Measurements from ENCODE around the gene FASTKD2.

Gene FASTKD2

GRCh38 chr2:206765242-206766056 lies at the start of gene FASTKD2, which contains the start of gene MDH1B:
TSS of gene FASTKD2 (plus strand) at chr2:206765606. CDS start at chr2:206766694, 1,088 bp downstream.
TSS of gene MDH1B (minus strand) at chr2:206765328. CDS start at chr2:206765271, 57 bp downstream.
- DNase-seq, result peak; percentile 91

DNA sequence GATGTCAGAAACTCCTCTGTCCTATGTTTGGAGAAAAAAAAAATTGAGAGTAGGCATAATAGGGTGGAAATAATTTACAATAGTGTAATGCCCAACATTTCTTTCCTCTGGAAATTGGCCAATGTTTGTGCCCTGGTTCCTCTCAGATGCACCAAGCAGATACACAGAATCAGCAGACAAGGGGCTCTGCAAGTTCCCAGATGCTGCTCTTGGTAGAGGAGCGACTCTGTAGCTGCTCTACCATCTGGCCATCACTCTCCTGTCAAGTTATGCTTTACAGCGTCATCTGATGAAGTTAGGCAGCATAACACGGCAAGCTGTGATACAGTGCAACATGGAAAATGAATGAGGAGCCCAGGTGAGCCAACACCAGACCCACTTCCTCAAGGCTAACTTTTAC lies 48.8 kb upstream of the FASTKD2 start:
- DNase-seq, result no peak

DNA sequence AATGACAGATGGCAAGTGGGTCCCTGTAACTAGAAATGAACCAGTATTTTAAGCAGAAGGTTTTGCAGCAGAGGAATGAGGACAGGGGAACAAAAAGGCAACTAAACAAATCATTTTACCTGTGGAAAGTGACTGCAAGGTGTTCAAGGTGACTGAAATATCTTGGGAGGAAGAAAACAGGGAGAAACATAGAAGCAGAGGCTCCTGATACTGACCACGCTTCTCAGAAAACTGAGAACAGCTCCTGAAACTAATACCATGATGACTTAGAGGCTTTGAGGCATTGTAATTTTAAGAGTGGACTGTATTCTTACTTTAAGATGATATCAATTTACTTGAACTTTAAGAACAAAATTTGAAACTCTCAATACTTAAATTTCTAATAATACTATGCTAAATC lies 47.1 kb upstream of the FASTKD2 start, which contains the start of gene DYTN:
TSS of gene DYTN (minus strand) at position 101 of the 400 bp plus-strand sequence. CDS start 117 bp downstream, outside the sequence.
- DNase-seq, result no peak

GRCh38 chr2:206721256-206721920 lies 44.0 kb upstream of the FASTKD2 start:
- DNase-seq, result no peak

DNA sequence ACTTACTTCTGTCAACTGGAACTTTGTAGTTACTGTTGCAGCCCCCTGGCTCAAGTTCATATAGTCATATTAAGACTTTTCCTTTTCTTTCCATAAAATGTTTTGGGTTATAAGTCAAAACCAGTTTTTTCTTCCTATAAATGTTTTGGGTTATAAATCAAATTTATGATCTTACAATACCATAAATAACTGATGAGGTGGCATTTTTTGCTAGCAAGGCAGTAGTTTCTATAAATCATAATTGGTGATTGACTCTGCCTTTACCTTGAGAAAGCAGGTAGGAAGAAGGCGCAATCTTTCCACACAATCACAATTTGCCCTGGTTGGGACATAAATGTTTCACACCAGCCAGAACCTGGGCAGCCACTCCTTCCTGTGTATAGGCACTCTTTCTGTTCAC lies 42.1 kb upstream of the FASTKD2 start:
- no peak for DNase-seq

DNA sequence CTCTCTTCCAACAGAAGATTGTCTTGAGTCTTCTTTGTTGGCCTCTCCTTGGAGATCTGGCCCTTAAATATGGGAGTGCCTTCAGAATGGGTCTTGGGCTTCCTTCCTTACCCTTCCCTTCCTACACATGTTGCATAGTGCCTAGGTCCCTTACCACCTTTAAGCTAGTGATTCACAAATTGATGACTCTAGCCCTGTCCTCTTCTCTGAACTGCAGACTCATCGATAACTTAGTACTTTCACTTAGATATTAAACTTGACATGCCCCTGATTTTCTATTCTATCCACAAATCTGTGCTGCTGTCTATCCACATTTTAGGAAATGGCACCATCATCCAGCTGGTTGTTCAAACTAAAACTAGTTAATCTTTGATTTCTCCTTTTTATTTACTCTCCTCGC lies 38.1 kb upstream of the FASTKD2 start:
- DNase-seq, result no peak

DNA sequence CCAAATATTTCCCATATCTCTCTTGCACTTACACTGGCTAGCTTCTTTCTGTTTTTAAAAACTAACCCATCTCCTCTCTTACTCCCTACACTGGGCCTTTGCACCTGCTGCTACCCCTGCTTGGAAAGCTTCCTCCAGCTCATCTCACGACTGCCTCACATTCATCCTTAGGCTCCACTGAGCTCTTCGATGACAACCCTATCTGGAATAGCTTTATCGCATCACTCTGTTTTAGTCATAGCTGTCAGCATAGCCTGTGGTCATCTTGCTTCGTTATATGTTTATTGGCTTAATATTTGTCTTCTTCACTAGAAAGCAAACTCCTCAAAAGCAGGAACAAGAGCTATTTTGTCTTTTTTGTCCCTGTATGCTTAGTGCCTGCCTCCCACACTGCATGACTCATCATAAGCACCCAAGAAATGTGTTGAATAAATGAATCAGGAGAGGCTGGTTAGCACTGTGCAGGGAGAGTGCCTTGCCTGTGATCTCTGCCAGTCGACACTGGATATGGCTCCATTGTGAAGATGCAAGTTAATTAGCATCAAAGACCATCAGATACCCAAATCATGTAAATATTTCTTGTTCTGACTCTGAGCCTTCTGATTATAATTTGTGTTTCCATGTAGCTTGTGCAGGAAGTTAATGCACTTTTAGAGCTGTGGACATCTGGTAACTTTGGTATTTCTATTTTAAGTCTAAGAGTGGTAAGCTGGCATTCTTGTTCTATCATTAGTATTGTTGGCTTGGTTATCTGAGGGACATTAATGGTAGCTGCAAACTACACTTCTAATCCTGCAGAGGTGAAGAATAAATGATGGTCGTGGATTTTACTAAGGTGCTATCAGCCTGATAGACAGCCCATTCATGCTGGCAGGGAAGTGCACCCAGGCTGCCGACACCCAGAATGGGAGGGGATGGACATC lies 36.9 kb upstream of the FASTKD2 start:
- DNase-seq, result peak; percentile 7

DNA sequence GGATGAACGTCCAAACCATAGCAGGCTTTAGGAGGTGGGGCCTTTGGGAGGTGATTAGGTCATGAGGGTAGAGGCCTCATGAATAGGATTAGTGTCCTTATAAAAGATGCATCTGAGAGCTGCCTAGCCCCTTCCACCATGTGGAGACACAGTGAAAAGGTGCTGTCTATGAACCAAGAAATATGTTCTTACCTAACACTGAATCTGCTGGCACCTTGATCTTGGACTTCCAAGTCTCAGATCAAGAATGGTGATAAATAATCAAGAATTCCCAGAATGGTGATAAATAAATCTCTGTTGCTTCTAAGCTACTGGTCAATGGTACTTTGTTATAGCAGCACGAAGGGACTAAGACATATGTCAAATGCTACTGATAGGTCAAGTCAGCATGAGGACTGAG lies 32.1 kb upstream of the FASTKD2 start:
- no peak for DNase-seq

GRCh38 chr2:206736935-206737334 lies 28.5 kb upstream of the FASTKD2 start:
- peak; percentile 12 for DNase-seq

DNA sequence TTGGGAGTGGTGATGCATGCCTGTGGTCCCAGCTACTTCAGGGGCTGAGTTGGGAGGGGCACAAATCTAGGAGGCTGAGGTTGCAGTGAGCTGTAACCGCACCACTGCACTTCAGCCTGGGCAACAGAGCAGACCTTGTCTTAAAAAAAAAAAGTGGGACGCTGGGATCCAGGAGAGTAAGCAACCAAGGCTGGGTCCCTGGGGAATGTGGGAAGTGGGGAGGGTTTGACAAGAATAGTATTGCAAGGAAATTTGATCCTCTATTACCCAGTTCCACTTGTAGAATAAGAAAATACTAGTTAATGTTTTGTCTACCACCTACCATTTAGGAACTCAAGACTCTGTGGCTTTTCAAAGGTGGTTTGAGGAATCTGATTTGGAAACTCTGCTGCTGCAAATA lies 26.1 kb upstream of the FASTKD2 start:
- DNase-seq, result no peak

GRCh38 chr2:206740800-206741199 lies 24.6 kb upstream of the FASTKD2 start:
- no peak for DNase-seq

GRCh38 chr2:206756816-206757215 lies 8.6 kb upstream of the FASTKD2 start:
- no peak for DNase-seq

DNA sequence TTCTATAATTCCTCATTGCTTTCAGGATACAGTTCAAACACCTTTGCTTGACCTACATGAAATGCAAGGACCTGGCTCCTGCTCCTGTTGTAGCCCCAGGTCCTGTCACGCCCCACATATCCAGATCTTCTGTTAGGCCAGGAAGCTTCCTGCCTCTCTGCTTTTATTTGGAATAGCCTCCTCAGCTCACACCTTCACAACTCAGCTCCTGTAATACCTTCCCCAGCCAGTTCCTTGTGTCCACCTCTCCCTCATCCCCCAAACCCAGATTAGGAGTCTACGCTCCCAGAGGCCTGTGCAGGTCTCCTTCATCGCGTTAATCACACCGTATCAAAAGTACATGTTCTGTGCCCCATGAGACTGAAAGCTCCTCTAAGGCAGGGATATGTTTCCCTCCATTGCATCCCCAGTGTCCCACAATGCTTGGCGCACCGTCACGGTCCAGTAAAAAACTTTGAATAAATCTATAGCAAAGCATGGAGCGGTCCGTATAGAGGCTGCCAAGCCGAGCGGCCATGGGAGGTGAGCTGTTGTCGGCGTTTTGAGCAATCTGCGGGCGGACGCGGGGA lies 649 bp upstream of the FASTKD2 start:
- DNase-seq, result no peak

DNA sequence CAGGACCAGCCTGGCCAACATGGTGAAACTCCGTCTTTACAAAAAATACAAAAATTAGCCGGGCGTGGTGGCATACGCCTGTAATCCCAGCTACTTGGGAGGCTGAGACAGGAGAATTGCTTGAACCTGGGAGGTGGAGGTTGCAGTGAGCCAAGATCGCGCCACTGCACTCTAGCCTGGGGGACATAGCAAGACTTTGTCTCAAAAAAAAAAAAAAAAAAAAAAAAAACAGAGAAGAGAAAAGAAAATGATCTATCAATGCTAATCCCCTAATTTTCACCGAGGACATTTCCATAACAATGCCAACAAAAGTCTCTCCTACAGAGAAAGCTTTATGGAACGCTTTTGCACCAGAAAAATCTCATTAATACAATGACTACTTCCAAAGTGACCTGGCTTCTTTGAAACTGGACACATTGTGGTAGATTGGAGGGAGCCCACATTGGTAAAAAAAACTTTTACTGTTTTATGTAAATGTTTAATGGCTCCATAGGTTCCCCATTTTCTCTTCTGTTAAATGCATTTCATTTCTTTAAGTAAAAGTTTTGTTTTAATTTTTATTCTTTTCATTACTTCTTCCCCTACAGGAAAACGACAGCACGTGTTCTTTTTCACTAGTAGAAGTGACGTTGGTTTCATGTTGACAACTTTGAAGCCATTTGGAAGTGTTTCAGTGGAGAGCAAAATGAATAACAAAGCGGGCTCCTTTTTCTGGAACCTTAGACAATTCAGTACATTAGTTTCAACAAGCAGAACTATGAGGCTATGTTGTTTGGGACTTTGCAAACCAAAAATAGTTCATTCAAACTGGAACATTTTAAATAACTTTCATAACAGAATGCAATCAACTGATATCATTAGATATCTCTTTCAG lies 888 bp downstream of the FASTKD2 start:
- no peak for DNase-seq

- DNase-seq, result no peak
Observed at GRCh38 chr2:206774871-206775270, 9.5 kb downstream of the FASTKD2 start.

GRCh38 chr2:206776432-206776831 lies 11.0 kb downstream of the FASTKD2 start:
- DNase-seq, result no peak

GRCh38 chr2:206780671-206781070 lies 15.3 kb downstream of the FASTKD2 start:
- DNase-seq, result no peak

DNA sequence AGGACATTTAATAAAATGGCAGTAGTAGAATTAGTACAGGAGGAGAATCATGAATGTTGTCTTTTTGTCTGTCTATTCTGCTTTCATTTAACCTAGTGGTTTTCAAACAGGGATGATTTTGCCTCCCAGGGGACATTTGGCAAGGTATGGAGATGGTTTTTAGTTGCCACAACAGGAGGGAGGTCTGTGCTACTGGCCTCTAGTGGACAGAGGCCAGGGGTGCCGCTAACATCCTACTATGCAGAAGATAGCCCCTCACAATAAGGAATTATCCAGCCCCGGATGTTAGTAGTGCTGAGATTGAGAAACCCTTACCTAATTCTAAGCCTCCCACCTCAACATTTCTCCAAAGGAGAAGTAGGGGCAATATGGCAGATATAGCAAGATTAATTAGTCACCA lies 18.3 kb downstream of the FASTKD2 start:
- no peak for DNase-seq

GRCh38 chr2:206784559-206785353 lies 19.4 kb downstream of the FASTKD2 start:
- DNase-seq, result no peak

- DNase-seq, result no peak
Observed at GRCh38 chr2:206790311-206790935, 25.0 kb downstream of the FASTKD2 start.
